Panc1 (cell line): Measurements from ENCODE around the gene CMYA5.

Experiments used
- POLR2AphosphoS5 ChIP-seq: IDR thresholded peaks from 2 replicates; pipeline ENCODE4 v1.6.1; 2012; ENCODE audit warnings: mild to moderate bottlenecking, low read depth, low read length, moderate library complexity
- TCF7L2 ChIP-seq: IDR thresholded peaks from 2 replicates; pipeline ENCODE4 v1.6.1; 2011; ENCODE audit warnings: mild to moderate bottlenecking, low read depth, low read length, inconsistent platforms
- TF ChIP-seq, protein P1 (sequence below): fragments of 450-650 bp; IDR thresholded peaks from 2 replicates; pipeline ENCODE4 v1.5.1; 2017; ENCODE audit warnings: mild to moderate bottlenecking
- TF ChIP-seq, protein P2 (sequence below), 2 experiments: IDR thresholded peaks; 2 replicates each; pipeline ENCODE4 v1.6.1; 2011 to 2012; ENCODE audit warnings: low read depth in 2 of 2, control low read depth in 1 of 2, low read length in 1 of 2, mild to moderate bottlenecking in 1 of 2, moderate library complexity in 1 of 2; ENCODE audit not compliant: insufficient read depth in 1 of 2

DNA sequence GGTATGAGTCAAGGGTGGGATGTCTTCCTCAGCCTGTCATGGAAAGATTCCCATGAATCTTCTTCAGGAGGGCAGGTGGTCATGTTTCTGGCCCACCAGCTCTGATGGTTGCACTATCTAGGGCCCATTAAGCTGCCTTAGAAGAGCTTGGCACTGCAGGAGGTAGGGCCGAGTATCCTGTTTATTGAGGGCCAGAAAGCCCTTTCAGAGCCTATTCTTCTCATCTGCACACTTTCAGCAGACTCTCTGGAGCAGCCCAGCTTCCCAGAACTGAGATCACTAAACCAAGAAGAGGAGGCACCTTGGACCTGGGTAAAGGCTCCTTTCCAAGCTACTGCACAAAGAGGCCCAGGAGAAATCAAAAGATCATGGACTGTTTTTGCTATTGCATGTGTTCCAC is 154.9 kb downstream of the CMYA5 start:
- no peak for TF ChIP-seq POLR2AphosphoS5
- TF ChIP-seq, protein P1, sequence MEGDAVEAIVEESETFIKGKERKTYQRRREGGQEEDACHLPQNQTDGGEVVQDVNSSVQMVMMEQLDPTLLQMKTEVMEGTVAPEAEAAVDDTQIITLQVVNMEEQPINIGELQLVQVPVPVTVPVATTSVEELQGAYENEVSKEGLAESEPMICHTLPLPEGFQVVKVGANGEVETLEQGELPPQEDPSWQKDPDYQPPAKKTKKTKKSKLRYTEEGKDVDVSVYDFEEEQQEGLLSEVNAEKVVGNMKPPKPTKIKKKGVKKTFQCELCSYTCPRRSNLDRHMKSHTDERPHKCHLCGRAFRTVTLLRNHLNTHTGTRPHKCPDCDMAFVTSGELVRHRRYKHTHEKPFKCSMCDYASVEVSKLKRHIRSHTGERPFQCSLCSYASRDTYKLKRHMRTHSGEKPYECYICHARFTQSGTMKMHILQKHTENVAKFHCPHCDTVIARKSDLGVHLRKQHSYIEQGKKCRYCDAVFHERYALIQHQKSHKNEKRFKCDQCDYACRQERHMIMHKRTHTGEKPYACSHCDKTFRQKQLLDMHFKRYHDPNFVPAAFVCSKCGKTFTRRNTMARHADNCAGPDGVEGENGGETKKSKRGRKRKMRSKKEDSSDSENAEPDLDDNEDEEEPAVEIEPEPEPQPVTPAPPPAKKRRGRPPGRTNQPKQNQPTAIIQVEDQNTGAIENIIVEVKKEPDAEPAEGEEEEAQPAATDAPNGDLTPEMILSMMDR, result no peak
- TF ChIP-seq, protein P2, sequence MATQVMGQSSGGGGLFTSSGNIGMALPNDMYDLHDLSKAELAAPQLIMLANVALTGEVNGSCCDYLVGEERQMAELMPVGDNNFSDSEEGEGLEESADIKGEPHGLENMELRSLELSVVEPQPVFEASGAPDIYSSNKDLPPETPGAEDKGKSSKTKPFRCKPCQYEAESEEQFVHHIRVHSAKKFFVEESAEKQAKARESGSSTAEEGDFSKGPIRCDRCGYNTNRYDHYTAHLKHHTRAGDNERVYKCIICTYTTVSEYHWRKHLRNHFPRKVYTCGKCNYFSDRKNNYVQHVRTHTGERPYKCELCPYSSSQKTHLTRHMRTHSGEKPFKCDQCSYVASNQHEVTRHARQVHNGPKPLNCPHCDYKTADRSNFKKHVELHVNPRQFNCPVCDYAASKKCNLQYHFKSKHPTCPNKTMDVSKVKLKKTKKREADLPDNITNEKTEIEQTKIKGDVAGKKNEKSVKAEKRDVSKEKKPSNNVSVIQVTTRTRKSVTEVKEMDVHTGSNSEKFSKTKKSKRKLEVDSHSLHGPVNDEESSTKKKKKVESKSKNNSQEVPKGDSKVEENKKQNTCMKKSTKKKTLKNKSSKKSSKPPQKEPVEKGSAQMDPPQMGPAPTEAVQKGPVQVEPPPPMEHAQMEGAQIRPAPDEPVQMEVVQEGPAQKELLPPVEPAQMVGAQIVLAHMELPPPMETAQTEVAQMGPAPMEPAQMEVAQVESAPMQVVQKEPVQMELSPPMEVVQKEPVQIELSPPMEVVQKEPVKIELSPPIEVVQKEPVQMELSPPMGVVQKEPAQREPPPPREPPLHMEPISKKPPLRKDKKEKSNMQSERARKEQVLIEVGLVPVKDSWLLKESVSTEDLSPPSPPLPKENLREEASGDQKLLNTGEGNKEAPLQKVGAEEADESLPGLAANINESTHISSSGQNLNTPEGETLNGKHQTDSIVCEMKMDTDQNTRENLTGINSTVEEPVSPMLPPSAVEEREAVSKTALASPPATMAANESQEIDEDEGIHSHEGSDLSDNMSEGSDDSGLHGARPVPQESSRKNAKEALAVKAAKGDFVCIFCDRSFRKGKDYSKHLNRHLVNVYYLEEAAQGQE (IDR thresholded peaks at IDR 0.05; ENCODE audit: insufficient read depth in 1 of 2, low read depth in 2 of 2, low read length in 1 of 2), result no peak
- TF ChIP-seq TCF7L2, result no peak
